Cardiac muscle cell (in vitro differentiated cells and primary cell): ENCODE results near the gene ICE2. TPM values are rescaled to one million over a fixed set of nuclear protein-coding genes. Genes with fewer than 3 reads are reported as not detected.
A peak's percentile ranks its signal among the peaks of the same experiment; 100 is the strongest.

Experiments
- DNase-seq, 2 donors: peaks; one replicate each; pipeline versions ENCODE4 v3.0.0 to v3.0.0-alpha.2; 2010 to 2017; ENCODE audit warnings: low read depth in 1 of 2, low spot score in 1 of 2
- H3K27ac ChIP-seq: fragments of 200-600 bp; sonication (generic); 2 replicates; pipeline ENCODE4 v1.5.1; 2016
- H3K27me3 ChIP-seq: fragments of 200-600 bp; sonication (generic); 2 replicates; pipeline ENCODE4 v1.6.0; 2016; ENCODE audit warnings: control low read depth
- H3K36me3 ChIP-seq: fragments of 200-600 bp; sonication (generic); 2 replicates; pipeline ENCODE4 v1.5.1; 2016; ENCODE audit warnings: control low read depth
- H3K4me1 ChIP-seq: fragments of 200-600 bp; sonication (generic); 2 replicates; pipeline ENCODE4 v1.8.1; 2017; ENCODE audit warnings: low read depth, mild to moderate bottlenecking, mixed run types
- H3K4me3 ChIP-seq: fragments of 200-600 bp; sonication (generic); 2 replicates; pipeline ENCODE4 v1.5.1; 2016; ENCODE audit warnings: mild to moderate bottlenecking
- H3K9me3 ChIP-seq: fragments of 200-600 bp; sonication (generic); 2 replicates; pipeline ENCODE4 v1.5.1; 2017; ENCODE audit warnings: low read depth, mild to moderate bottlenecking, control low read depth
- polyA plus RNA-seq: library from polyadenylated mRNA; unstranded; fragments of >200 nt; fragmentation: Nextera tagmentation; extraction: Ambion mirVana; gene quantifications from 2 replicates; pipeline ENCODE4 v1.2.1, GENCODE V29; 2016
- total RNA-seq: library from RNA; depleted of rRNA; stranded (reverse); fragments of >200 nt; gene quantifications from 2 replicates; pipeline ENCODE4 v1.2.3, GENCODE V29; 2016
- TF ChIP-seq, protein P1 (sequence below): IDR thresholded peaks from 2 replicates; pipeline ENCODE4 v1.5.1; 2012; ENCODE audit warnings: low read depth, mild to moderate bottlenecking, low read length

ICE2 gene
- total and polyA plus RNA-seq, 2 experiments from 2014 or later: 26.4 to 41.5 TPM

GRCh38 chr15:60476713-60477112 is 2.2 kb downstream of the ICE2 start:
- peak overlapping the region; percentile 13 for H3K27ac ChIP-seq
- H3K27me3 ChIP-seq: no peaks in the 10 kb centered on the region
- peaks cover 28% of the 10 kb centered on the region for H3K4me1 ChIP-seq
- H3K4me3 ChIP-seq: no peak overlapping the region
- no peaks in the 10 kb centered on the region for H3K9me3 ChIP-seq
- H3K36me3 ChIP-seq: peaks cover 18% of the 10 kb centered on the region
- peak in 1 of 2 donors; percentile 46 for DNase-seq
- TF ChIP-seq, protein P1, sequence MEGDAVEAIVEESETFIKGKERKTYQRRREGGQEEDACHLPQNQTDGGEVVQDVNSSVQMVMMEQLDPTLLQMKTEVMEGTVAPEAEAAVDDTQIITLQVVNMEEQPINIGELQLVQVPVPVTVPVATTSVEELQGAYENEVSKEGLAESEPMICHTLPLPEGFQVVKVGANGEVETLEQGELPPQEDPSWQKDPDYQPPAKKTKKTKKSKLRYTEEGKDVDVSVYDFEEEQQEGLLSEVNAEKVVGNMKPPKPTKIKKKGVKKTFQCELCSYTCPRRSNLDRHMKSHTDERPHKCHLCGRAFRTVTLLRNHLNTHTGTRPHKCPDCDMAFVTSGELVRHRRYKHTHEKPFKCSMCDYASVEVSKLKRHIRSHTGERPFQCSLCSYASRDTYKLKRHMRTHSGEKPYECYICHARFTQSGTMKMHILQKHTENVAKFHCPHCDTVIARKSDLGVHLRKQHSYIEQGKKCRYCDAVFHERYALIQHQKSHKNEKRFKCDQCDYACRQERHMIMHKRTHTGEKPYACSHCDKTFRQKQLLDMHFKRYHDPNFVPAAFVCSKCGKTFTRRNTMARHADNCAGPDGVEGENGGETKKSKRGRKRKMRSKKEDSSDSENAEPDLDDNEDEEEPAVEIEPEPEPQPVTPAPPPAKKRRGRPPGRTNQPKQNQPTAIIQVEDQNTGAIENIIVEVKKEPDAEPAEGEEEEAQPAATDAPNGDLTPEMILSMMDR: no peak

DNA sequence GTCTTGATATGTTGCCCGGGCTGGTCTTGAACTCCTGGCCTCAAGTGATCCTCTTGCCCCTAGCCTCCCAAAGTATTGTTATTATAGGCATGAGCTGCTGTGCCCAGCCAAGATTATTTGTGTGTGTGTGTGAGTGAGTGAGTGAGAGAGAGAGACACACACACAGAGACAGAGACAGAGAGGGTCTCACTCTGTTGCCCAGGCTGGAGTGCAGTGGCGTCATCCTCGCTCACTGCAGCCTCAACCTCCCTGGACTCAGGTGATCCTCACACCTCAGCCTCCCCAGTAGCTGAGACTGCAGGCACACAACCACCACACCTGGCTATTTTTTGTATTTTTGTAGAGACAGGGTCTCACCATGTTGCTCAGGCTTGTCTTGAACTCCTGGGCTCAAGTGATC is 5.8 kb downstream of the ICE2 start:
- Histone ChIP-seq H3K9me3 (no peaks in the 10 kb centered on the region), H3K36me3 (peaks cover 32% of the 10 kb centered on the region), H3K4me3 (no peak overlapping the region), H3K27me3 (no peaks in the 10 kb centered on the region), H3K27ac (no peak overlapping the region), H3K4me1 (peaks cover 27% of the 10 kb centered on the region)
- TF ChIP-seq, protein P1: no peak
- no peak for DNase-seq

- peak overlapping the region; percentile 25 for H3K27ac ChIP-seq
- no peak overlapping the region for H3K4me3 ChIP-seq
- H3K9me3 ChIP-seq: no peaks in the 10 kb centered on the region
- H3K36me3 ChIP-seq: peaks cover 42% of the 10 kb centered on the region
- no peaks in the 10 kb centered on the region for H3K27me3 ChIP-seq
- TF ChIP-seq, protein P1: no peak
- peaks cover 10% of the 10 kb centered on the region for H3K4me1 ChIP-seq
- DNase-seq: no peak
Measured at GRCh38 chr15:60471314-60471713, 7.6 kb downstream of the ICE2 start.

- Histone ChIP-seq H3K27me3 (no peaks in the 10 kb centered on the region), H3K27ac (no peak overlapping the region), H3K4me1 (peaks cover 4% of the 10 kb centered on the region), H3K9me3 (no peaks in the 10 kb centered on the region), H3K4me3 (no peak overlapping the region), H3K36me3 (peaks cover 51% of the 10 kb centered on the region)
- TF ChIP-seq, protein P1: no peak
- peak in 1 of 2 donors; percentile 31 for DNase-seq
Measured at GRCh38 chr15:60469893-60470641, 8.9 kb downstream of the ICE2 start.

DNA sequence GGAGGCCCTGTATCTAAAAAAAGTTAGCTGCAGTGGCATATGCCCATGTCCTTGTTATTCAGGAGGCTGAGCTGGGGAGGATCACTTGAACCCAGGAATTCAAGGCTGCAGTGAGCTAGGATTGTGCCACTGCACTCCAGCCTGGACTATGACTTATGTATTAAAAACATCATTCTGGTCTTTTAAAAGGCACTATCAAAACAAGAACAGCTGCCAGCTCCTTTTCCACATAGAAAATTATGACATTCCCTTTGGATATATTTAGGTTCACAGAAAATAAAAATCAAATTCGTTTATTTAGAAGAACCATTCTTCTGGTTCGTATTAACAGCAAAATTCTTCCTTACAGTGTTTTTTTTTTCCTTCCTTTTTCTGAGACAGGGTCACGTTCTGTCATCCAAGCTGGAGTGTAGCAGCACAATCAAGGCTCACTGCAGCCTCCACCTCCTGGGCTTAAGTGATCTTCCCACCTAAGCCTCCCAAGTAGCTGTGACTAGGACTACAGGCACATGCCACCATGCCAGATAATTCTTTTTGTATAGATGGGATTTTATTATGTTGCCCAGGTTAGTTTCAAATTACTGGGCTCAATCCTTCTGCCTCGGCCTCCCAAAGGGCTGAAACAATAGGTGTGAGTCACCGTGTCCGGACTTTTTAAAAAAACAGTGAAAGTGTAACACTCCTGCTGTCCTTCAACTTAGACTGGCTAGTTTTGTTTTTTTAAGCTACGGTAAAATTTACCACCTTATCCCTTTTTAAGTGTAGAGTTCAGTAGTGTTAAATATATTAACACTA is 13.9 kb downstream of the ICE2 start:
- Histone ChIP-seq H3K4me3 (no peak overlapping the region), H3K36me3 (peaks cover 36% of the 10 kb centered on the region), H3K27ac (no peak overlapping the region), H3K4me1 (no peaks in the 10 kb centered on the region), H3K9me3 (no peaks in the 10 kb centered on the region), H3K27me3 (no peaks in the 10 kb centered on the region)
- TF ChIP-seq, protein P1: no peak
- DNase-seq: peak in 1 of 2 donors; percentile 32
